HT-29 (cell line): Measurements from ENCODE around the gene PRKCE. TPM values are rescaled to one million over a fixed set of nuclear protein-coding genes. Genes with fewer than 3 reads are reported as not detected.

Experiments
- DNase-seq: peaks from one replicate; pipeline ENCODE4 v3.0.0-alpha.2; 2015; ENCODE audit warnings: low spot score
- total RNA-seq: library from RNA; depleted of rRNA; stranded (reverse); fragments of >200 nt; shearing (Covaris generic); gene quantifications from 2 replicates; pipeline ENCODE4 v1.2.3, GENCODE V29; 2014

The PRKCE gene
- total RNA-seq, 1 experiment from 2014 or later: 17.7 TPM

GRCh38 chr2:45833301-45833967, 182.0 kb downstream of the PRKCE start:
- no peak for DNase-seq

- DNase-seq: no peak
Measured at GRCh38 chr2:45833968-45834344, 182.5 kb downstream of the PRKCE start.

GRCh38 chr2:45834372-45834771, 182.9 kb downstream of the PRKCE start:
- DNase-seq: no peak

DNA sequence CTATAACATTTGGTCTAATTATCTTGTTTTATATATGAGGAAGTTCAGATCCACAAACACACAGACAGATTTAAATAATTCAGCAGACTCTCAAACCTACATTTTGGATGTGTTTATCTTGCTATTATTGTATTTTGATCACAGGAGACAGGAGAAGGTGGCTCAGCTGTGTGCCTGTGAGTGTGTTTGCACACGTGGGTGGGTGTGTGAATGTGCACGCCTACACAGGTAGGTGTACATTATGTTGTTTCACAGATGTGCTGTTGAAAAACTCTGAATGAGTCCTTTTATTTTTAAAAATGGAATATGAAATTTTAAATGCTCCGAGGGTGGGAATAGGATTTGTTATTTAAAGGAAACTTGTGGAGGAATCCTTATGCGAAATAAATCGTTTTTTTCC, 183.4 kb downstream of the PRKCE start:
- no peak for DNase-seq

DNA sequence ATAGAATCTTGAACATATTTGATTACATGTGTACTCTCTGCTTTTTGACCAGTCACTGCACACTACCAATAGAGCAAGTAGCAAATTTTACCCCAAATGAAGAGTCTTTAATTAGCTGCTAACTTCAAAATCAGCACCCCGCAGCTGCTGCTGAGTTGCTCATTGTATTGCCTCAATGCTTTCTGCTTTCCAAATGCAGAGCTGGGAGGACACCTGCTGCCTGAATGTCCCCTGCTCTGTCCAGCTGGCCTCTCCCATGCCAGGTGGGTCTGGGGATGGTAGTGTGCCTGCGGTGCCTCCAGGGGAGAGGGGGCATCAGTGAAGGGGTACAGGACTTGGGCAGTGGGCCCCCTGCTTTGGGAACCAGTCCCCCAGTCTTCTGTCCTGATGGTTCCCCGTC, 184.8 kb downstream of the PRKCE start:
- no peak for DNase-seq

DNA sequence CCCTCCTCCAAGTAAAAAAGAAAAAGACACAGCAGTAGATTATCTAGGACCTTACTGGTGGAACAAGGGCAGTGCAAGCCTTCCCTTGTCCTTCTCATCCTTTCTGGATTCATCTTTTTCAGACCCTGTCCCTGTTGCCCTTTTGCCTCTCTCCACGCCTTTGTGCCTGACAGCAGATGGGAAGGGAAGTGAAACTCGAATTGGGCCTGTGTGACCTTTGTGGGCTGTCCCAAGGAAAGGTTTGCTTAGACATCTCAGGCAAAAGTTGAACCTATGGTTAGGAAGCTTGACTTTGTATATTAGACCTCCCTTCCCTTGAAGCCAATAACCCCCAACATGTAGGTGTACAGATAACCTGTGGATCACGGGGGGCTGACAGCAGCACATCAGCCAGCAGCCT, 185.3 kb downstream of the PRKCE start:
- DNase-seq: no peak

DNA sequence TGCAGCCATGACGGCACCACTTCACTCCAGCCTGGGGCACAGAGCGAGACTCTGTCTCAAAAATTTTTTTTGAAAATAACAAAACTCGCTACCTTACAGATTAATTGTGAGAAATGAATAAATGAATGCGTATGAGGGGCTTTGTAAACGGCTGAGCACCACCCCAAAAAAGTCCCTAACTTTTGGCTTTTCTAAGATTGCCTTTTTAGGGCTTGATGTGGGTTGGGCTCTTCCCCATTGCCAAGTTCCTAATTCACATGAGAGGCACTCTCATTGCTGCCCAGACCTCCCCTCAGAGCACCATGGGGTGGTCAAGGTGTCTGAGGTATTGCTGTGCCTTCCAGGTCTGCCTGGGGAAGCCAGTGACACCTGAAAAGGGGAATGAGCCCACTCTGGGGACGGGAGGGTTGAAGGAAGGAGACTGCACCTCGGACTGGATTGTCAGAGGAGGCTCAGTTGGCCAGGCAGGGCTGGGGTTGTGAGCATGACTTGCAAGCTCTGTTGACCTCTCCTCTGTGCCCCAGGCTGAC, 186.4 kb downstream of the PRKCE start:
- no peak for DNase-seq

DNA sequence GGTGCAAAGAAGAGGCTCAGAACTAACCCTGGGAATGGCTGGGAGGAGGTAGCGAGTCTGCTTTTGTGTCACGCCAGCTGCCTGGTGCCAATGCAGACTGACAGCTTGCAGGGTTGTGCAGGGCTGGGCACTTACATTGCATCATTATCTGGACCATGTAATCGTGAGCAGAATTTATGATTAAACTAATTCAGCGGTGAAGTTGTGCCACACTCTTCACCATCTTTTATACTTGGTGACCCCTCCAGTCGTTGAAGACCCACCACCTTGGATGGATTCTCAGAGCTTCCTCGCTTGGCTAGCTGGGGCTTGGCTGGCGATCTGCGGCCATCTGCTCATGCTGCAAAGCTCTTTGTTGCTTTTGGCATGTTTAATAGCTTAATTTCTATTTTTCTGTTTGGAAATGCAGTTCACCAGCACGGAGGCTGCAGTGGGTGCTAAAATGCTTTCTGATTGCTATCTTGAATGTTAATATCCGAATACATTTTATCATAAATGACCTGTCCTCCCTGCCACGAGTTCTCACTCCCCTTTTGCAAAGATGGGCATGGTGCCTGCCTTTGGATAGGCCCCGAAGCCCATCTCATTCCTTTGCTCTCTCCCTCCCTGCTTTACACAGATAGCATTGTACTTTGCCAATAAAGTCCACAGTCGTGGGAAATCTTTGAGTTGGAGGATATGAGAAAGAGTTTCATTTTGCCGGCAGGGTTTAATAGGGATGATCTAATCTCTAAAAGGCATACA, 188.2 kb downstream of the PRKCE start:
- no peak for DNase-seq

DNA sequence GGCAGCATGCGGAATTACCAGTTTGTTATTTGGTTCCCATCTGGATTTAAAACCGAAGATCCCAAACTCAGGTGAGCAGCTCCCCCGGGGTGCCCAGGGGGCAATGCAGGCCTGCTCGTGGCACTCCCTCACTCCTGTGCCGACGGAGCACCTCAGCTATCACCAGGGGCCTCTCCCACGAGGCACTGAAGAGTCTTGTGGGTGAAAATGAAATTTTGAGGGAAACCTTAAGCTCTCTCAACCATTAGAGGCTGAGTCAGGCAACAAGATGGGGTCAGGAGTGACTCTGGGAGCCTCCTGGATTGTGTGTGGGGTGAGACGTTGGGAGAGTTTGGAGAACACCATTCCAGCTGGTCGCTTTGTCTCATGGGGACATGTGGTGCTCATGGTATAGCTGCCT, 189.0 kb downstream of the PRKCE start:
- DNase-seq: no peak

GRCh38 chr2:45841752-45842407, 190.4 kb downstream of the PRKCE start:
- no peak for DNase-seq

GRCh38 chr2:45843136-45843535, 191.7 kb downstream of the PRKCE start:
- no peak for DNase-seq

DNA sequence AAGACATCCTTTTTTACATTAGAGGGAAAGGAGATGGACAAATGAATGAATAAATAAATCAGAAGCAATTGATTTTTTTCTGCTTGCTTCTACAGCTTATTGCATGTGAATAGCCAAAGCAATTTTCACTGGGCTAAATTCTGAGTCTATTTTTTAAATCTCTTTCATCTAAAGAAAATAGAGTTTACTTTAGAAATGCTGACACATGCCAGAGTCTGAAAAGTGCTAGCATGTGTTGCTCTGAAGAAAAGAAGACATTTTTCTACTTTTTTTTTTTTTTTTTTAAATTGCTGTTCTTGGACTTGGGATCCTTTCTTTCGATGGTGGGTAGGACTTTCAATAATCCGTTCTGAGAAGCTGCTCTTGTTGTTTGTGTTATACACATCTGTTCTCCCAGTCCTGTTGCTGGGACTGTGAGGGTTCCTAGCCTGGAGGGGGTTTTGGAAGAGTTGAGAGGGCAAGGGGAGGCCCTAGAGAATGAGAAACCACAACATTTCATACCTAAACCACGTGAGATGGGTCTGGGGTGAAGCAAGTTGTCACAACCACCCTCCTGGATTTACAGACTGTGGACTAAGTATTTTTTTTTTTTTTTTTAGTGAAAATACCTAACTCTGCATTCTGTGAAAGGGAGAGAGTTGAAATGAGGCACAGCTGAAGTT, 193.5 kb downstream of the PRKCE start:
- no peak for DNase-seq

GRCh38 chr2:45845566-45845965, 194.1 kb downstream of the PRKCE start:
- no peak for DNase-seq

- DNase-seq: no peak
Measured at GRCh38 chr2:45849491-45850283, 198.2 kb downstream of the PRKCE start.

- DNase-seq: no peak
Measured at GRCh38 chr2:45850558-45850957, 199.1 kb downstream of the PRKCE start.

GRCh38 chr2:45851111-45851510, 199.6 kb downstream of the PRKCE start:
- DNase-seq: no peak

DNA sequence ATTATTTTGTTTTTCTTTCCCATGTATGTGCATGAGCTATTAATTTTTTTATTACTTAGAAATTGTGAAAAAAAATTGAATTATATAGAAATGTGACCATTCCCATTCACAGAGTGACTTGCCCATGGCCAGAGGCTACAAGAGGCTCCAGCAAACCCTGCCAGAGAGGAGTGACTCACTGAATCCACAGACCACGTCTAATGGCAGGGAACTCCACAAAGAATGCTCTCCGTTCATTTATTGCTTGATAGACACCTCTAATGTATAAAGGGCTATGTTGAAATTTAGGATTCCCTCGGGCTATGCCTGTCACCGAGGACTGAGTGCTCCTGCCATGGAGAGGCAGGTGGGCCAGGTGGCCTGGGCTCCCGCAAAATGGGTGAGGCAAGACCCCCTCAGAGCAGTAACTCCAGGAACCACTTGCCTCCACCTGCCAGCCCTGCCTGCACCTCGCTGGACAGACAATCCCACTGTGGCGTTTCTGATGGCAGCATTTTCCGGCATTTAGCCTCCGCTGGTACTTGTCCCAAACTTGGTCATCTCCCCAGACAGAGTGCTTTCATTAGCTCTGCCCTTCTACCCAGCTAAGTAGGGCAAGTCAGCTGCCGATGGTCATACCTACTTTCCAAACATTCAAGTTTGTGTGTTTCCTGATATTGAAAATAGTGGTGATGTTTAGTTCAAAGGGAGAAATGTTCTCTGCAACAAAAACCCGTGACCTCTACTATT, 200.3 kb downstream of the PRKCE start:
- DNase-seq: no peak

DNA sequence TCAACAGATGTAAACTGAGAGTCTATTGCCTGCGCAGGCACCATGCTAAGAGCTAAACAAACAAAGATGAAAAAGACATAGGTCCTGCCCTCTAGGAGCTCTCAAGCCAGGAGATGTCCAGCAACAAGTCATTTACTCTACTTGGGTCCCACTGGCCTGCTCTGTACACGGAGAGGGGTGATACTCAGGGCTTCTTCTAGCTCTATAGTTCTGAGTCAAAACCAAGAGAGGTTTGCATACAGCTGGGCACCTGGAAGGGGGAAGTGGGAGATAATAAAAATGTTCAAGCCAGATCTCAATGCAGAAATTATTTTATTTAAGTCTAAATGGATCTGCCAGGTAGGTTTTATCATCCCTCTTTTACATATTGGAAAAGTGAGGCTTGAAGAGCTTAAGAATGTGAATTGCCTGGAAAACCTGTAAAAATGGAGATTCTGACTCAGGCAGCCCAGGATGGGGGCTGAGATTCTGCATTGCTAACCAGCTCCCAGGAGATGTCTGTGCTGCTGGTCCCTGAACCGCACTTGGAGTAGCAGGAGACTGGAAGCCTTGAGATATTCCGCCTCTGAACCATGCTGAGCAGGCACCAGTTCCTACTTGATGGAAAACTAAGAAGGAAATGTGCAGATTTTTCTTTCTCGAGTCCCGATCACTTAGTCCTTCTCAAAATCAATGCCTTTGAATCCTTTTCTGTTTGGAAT, 201.1 kb downstream of the PRKCE start:
- DNase-seq: no peak

- DNase-seq: no peak
Measured at GRCh38 chr2:45855374-45855773, 203.9 kb downstream of the PRKCE start.
